ENCODE measurements around the gene RASA1. TPM values are rescaled to one million over a fixed set of nuclear protein-coding genes. Genes with fewer than 3 reads are reported as not detected.

RASA1 gene
- total RNA-seq, 2 experiments from 2014 or later = 17.6 to 19.3 TPM

GRCh38 chr5:87241555-87241954 lies 26.1 kb upstream of the RASA1 start:
- Mint-ChIP-seq H3K4me1 (ENCODE audit: low read depth) (no peaks in the 10 kb centered on the region), H3K4me3 (no peak overlapping the region), H3K36me3 (ENCODE audit: low read depth) (no peaks in the 10 kb centered on the region), H3K27ac (no peak overlapping the region), H3K9me3 (no peaks in the 10 kb centered on the region), H3K27me3 (no peaks in the 10 kb centered on the region)
- POLR2A ChIA-PET = no interaction called here
- intact Hi-C loops (cut with micrococcal nuclease) = no loop called here
- ATAC-seq (no peak), DNase-seq (no peak)
- no peak for TF ChIP-seq CTCF (IDR thresholded peaks at IDR 0.05)
- CTCF ChIA-PET = no interaction called here

GRCh38 chr5:87242242-87242641 lies 25.4 kb upstream of the RASA1 start:
- ChIA-PET CTCF (no interaction called here), POLR2A (no interaction called here)
- no peak for DNase-seq
- ATAC-seq = no peak
- no peak overlapping the region for H3K27ac Mint-ChIP-seq
- no peaks in the 10 kb centered on the region for H3K27me3 Mint-ChIP-seq
- H3K4me3 Mint-ChIP-seq = no peak overlapping the region
- no peak for TF ChIP-seq CTCF (IDR thresholded peaks at IDR 0.05)
- no peaks in the 10 kb centered on the region for H3K4me1 Mint-ChIP-seq (ENCODE audit: low read depth)
- no peaks in the 10 kb centered on the region for H3K36me3 Mint-ChIP-seq (ENCODE audit: low read depth)
- intact Hi-C loops (cut with micrococcal nuclease) = no loop called here
- no peaks in the 10 kb centered on the region for H3K9me3 Mint-ChIP-seq

GRCh38 chr5:87243161-87243844 lies 24.4 kb upstream of the RASA1 start:
- ATAC-seq (no peak), DNase-seq (no peak)
- TF ChIP-seq CTCF (IDR thresholded peaks at IDR 0.05) = no peak
- Mint-ChIP-seq H3K36me3 (ENCODE audit: low read depth) (no peaks in the 10 kb centered on the region), H3K27ac (no peak overlapping the region), H3K9me3 (no peaks in the 10 kb centered on the region), H3K4me1 (ENCODE audit: low read depth) (no peaks in the 10 kb centered on the region), H3K27me3 (no peaks in the 10 kb centered on the region), H3K4me3 (no peak overlapping the region)
- intact Hi-C loops (cut with micrococcal nuclease) = no loop called here
- POLR2A ChIA-PET = no interaction called here
- CTCF ChIA-PET = no interaction called here

GRCh38 chr5:87245451-87245850 lies 22.2 kb upstream of the RASA1 start:
- ChIA-PET CTCF (no interaction called here), POLR2A (no interaction called here)
- DNase-seq (no peak), ATAC-seq (no peak)
- Mint-ChIP-seq H3K9me3 (no peaks in the 10 kb centered on the region), H3K27me3 (no peaks in the 10 kb centered on the region), H3K4me3 (no peak overlapping the region), H3K4me1 (ENCODE audit: low read depth) (no peaks in the 10 kb centered on the region), H3K36me3 (ENCODE audit: low read depth) (no peaks in the 10 kb centered on the region), H3K27ac (no peak overlapping the region)
- TF ChIP-seq CTCF (IDR thresholded peaks at IDR 0.05) = no peak
- intact Hi-C loops (cut with micrococcal nuclease) = no loop called here

- intact Hi-C loops (cut with micrococcal nuclease) = no loop called here
- Mint-ChIP-seq H3K4me1 (ENCODE audit: low read depth) (no peaks in the 10 kb centered on the region), H3K9me3 (no peaks in the 10 kb centered on the region), H3K27me3 (no peaks in the 10 kb centered on the region), H3K36me3 (ENCODE audit: low read depth) (no peaks in the 10 kb centered on the region), H3K27ac (no peak overlapping the region), H3K4me3 (no peak overlapping the region)
- ATAC-seq = no peak
- no peak for DNase-seq
- CTCF ChIA-PET = no interaction called here
- POLR2A ChIA-PET = no interaction called here
- no peak for TF ChIP-seq CTCF (IDR thresholded peaks at IDR 0.05)
Measured at GRCh38 chr5:87246061-87246460, 21.6 kb upstream of the RASA1 start.

Data from activated CD8-positive, alpha-beta T cell treated with anti-CD3 and anti-CD28 coated beads for 36 hours (primary cell).